Thyroid gland (tissue), 4 donors: ENCODE measurements around the gene STYXL1.

Experiments used
- POLR2A ChIP-seq, 2 donors: fragments of 450-650 bp; IDR thresholded peaks; one replicate each; pipeline ENCODE4 v1.6.1; 2017; ENCODE audit warnings: antibody characterized with exemption in 2 of 2, mild to moderate bottlenecking in 2 of 2, moderate library complexity in 1 of 2
- TF ChIP-seq, protein P1 (sequence below), 6 experiments: fragments of 200-600 bp in 3 of 6; fragments of 450-650 bp in 3 of 6; sonication (generic) in 3 of 6; IDR thresholded peaks; one replicate each; pipeline ENCODE4 v1.5.1; 2016 to 2019; ENCODE audit warnings: antibody characterized with exemption in 6 of 6, mild to moderate bottlenecking in 2 of 6, inconsistent platforms in 1 of 6, moderate library complexity in 1 of 6

- TF ChIP-seq, protein P1, sequence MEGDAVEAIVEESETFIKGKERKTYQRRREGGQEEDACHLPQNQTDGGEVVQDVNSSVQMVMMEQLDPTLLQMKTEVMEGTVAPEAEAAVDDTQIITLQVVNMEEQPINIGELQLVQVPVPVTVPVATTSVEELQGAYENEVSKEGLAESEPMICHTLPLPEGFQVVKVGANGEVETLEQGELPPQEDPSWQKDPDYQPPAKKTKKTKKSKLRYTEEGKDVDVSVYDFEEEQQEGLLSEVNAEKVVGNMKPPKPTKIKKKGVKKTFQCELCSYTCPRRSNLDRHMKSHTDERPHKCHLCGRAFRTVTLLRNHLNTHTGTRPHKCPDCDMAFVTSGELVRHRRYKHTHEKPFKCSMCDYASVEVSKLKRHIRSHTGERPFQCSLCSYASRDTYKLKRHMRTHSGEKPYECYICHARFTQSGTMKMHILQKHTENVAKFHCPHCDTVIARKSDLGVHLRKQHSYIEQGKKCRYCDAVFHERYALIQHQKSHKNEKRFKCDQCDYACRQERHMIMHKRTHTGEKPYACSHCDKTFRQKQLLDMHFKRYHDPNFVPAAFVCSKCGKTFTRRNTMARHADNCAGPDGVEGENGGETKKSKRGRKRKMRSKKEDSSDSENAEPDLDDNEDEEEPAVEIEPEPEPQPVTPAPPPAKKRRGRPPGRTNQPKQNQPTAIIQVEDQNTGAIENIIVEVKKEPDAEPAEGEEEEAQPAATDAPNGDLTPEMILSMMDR (IDR thresholded peaks at IDR 0.05) = no peak
- TF ChIP-seq POLR2A (IDR thresholded peaks at IDR 0.05) = no peak
These were observed 24.7 kb upstream of the STYXL1 start for GRCh38 chr7:76072243-76073148.
